GM12874 (cell line): ENCODE measurements around the gene IRGQ.

Experiments
- CTCF ChIP-seq: IDR thresholded peaks from 2 replicates; pipeline ENCODE4 v1.5.1; 2011; ENCODE audit warnings: low read depth, mild to moderate bottlenecking, control low read depth, low read length, moderate library complexity; ENCODE audit not compliant: insufficient read depth

The IRGQ gene

GRCh38 chr19:43592800-43593350 is 3.1 kb downstream of the IRGQ start:
- TF ChIP-seq CTCF: no peak

- TF ChIP-seq CTCF: no peak
These were observed 3.8 kb downstream of the IRGQ start for GRCh38 chr19:43591904-43592772.

GRCh38 chr19:43589678-43590077 is 6.3 kb downstream of the IRGQ start:
- no peak for TF ChIP-seq CTCF

GRCh38 chr19:43589277-43589676 is 6.7 kb downstream of the IRGQ start:
- no peak for TF ChIP-seq CTCF

GRCh38 chr19:43586346-43586745 is 9.6 kb downstream of the IRGQ start:
- TF ChIP-seq CTCF: no peak

- no peak for TF ChIP-seq CTCF
These were observed 11.4 kb downstream of the IRGQ start for GRCh38 chr19:43584484-43584883.

GRCh38 chr19:43582495-43582894 is 13.4 kb downstream of the IRGQ start:
- TF ChIP-seq CTCF: no peak
